GM19397 (cell line): ENCODE results near the gene POC1B.
"Not testable (repeated sequence)": the region's sequence is repeated elsewhere in the genome, so short reads cannot be mapped to it uniquely, and the experiment has no call there.

Source experiments
- ATAC-seq: cut with Tn5 transposase; IDR thresholded peaks from one replicate; pipeline ENCODE4 v1.9.1; 2021; ENCODE audit warnings: mild to moderate bottlenecking, moderate library complexity; ENCODE audit not compliant: unreplicated experiment

POC1B gene

GRCh38 chr12:89468017-89468416, 57.8 kb downstream of the POC1B start:
- ATAC-seq, result no peak

- no peak for ATAC-seq
Observed at GRCh38 chr12:89464974-89465592, 60.8 kb downstream of the POC1B start.

GRCh38 chr12:89461649-89462612, 63.9 kb downstream of the POC1B start:
- peak; percentile 91 for ATAC-seq

- no peak for ATAC-seq
Observed at GRCh38 chr12:89461190-89461589, 64.7 kb downstream of the POC1B start.

- not testable (repeated sequence) for ATAC-seq
Observed at GRCh38 chr12:89459279-89459678, 66.6 kb downstream of the POC1B start.

GRCh38 chr12:89456565-89456964, 69.3 kb downstream of the POC1B start:
- ATAC-seq, result no peak

- no peak for ATAC-seq
Observed at GRCh38 chr12:89454080-89454848, 71.6 kb downstream of the POC1B start.

- ATAC-seq, result no peak
Observed at GRCh38 chr12:89453121-89453978, 72.5 kb downstream of the POC1B start.

GRCh38 chr12:89451841-89452251, 74.0 kb downstream of the POC1B start:
- ATAC-seq, result no peak

GRCh38 chr12:89450907-89451306, 74.9 kb downstream of the POC1B start:
- no peak for ATAC-seq

GRCh38 chr12:89448951-89449371, 76.9 kb downstream of the POC1B start:
- no peak for ATAC-seq

- no peak for ATAC-seq
Observed at GRCh38 chr12:89448526-89448925, 77.3 kb downstream of the POC1B start.

- ATAC-seq, result no peak
Observed at GRCh38 chr12:89439941-89440340, 85.9 kb downstream of the POC1B start.

GRCh38 chr12:89437231-89437630, 88.6 kb downstream of the POC1B start:
- ATAC-seq, result no peak

GRCh38 chr12:89436062-89436461, 89.8 kb downstream of the POC1B start:
- no peak for ATAC-seq

GRCh38 chr12:89433634-89434033, 92.2 kb downstream of the POC1B start:
- ATAC-seq, result no peak

GRCh38 chr12:89432396-89432795, 93.5 kb downstream of the POC1B start:
- ATAC-seq, result no peak

- ATAC-seq, result no peak
Observed at GRCh38 chr12:89429528-89429927, 96.3 kb downstream of the POC1B start.

- ATAC-seq, result peak; percentile 87
Observed at GRCh38 chr12:89427508-89428156, 98.2 kb downstream of the POC1B start.

GRCh38 chr12:89424846-89425245, 101.0 kb downstream of the POC1B start:
- no peak for ATAC-seq
